ENCODE measurements around the gene CLCN7.

DNA sequence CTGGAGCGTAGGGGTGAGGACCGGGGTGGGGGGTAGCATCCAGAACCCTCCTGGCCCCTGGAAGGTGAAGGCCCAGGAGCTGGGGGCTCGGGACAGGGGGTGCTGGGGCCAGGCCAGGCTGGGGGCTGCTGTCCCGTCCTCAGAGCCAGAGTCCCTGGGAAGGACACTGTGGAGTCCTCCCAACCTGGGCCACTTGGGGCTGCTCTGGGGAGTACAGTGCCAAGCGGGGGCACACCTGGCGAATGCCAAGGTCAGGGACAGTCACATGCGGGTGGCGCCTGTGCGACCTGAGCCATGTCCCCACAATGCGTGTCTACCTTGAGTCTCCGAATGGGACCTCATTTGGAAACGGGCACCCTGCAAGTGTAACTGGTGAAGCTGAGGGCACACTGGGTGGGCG, 45.2 kb downstream of the CLCN7 start:
- TF ChIP-seq, protein P1, sequence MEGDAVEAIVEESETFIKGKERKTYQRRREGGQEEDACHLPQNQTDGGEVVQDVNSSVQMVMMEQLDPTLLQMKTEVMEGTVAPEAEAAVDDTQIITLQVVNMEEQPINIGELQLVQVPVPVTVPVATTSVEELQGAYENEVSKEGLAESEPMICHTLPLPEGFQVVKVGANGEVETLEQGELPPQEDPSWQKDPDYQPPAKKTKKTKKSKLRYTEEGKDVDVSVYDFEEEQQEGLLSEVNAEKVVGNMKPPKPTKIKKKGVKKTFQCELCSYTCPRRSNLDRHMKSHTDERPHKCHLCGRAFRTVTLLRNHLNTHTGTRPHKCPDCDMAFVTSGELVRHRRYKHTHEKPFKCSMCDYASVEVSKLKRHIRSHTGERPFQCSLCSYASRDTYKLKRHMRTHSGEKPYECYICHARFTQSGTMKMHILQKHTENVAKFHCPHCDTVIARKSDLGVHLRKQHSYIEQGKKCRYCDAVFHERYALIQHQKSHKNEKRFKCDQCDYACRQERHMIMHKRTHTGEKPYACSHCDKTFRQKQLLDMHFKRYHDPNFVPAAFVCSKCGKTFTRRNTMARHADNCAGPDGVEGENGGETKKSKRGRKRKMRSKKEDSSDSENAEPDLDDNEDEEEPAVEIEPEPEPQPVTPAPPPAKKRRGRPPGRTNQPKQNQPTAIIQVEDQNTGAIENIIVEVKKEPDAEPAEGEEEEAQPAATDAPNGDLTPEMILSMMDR (IDR thresholded peaks at IDR 0.05; ENCODE audit: poor library complexity, severe bottlenecking), result no peak
- TF ChIP-seq SMC3 (conservative IDR thresholded peaks at IDR 0.05; ENCODE audit: poor library complexity), result no peak
- TF ChIP-seq RAD21 (conservative IDR thresholded peaks at IDR 0.05), result no peak
- TF ChIP-seq, protein P2, sequence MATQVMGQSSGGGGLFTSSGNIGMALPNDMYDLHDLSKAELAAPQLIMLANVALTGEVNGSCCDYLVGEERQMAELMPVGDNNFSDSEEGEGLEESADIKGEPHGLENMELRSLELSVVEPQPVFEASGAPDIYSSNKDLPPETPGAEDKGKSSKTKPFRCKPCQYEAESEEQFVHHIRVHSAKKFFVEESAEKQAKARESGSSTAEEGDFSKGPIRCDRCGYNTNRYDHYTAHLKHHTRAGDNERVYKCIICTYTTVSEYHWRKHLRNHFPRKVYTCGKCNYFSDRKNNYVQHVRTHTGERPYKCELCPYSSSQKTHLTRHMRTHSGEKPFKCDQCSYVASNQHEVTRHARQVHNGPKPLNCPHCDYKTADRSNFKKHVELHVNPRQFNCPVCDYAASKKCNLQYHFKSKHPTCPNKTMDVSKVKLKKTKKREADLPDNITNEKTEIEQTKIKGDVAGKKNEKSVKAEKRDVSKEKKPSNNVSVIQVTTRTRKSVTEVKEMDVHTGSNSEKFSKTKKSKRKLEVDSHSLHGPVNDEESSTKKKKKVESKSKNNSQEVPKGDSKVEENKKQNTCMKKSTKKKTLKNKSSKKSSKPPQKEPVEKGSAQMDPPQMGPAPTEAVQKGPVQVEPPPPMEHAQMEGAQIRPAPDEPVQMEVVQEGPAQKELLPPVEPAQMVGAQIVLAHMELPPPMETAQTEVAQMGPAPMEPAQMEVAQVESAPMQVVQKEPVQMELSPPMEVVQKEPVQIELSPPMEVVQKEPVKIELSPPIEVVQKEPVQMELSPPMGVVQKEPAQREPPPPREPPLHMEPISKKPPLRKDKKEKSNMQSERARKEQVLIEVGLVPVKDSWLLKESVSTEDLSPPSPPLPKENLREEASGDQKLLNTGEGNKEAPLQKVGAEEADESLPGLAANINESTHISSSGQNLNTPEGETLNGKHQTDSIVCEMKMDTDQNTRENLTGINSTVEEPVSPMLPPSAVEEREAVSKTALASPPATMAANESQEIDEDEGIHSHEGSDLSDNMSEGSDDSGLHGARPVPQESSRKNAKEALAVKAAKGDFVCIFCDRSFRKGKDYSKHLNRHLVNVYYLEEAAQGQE (IDR thresholded peaks at IDR 0.05; ENCODE audit: borderline replicate concordance), result no peak
